Hepatocyte (in vitro differentiated cells): Measurements from ENCODE around the gene P2RY8. TPM values are rescaled to one million over a fixed set of nuclear protein-coding genes. Genes with fewer than 3 reads are reported as not detected.
A peak's percentile ranks its signal among the peaks of the same experiment; 100 is the strongest.
"Not testable (repeated sequence)": the region's sequence is repeated elsewhere in the genome, so short reads cannot be mapped to it uniquely, and the experiment has no call there.

Source experiments
- DNase-seq: peaks from one replicate; pipeline ENCODE4 v3.0.0-alpha.2; 2016; ENCODE audit warnings: low spot score
- H2AFZ ChIP-seq: fragments of 200-600 bp; sonication (generic); 2 replicates; pipeline ENCODE4 v1.6.0; 2016; ENCODE audit warnings: antibody characterized with exemption, mild to moderate bottlenecking
- H3K27ac ChIP-seq: fragments of 200-600 bp; sonication (generic); 2 replicates; pipeline ENCODE4 v1.5.1; 2016; ENCODE audit warnings: mild to moderate bottlenecking
- H3K27me3 ChIP-seq: fragments of 200-600 bp; sonication (generic); 2 replicates; pipeline ENCODE4 v1.6.1; 2016
- H3K36me3 ChIP-seq: fragments of 200-600 bp; sonication (generic); replicated peaks from 2 replicates; pipeline ENCODE4 v1.5.1; 2016; ENCODE audit warnings: low read depth; ENCODE audit not compliant: insufficient read depth
- H3K4me1 ChIP-seq: fragments of 200-600 bp; sonication (generic); 2 replicates; pipeline ENCODE4 v1.5.1; 2016; ENCODE audit warnings: mild to moderate bottlenecking, moderate library complexity; ENCODE audit not compliant: insufficient read depth
- H3K4me2 ChIP-seq: fragments of 200-600 bp; sonication (generic); 2 replicates; pipeline ENCODE4 v1.6.0; 2016
- H3K4me3 ChIP-seq: fragments of 200-600 bp; sonication (generic); 2 replicates; pipeline ENCODE4 v1.5.1; 2016; ENCODE audit warnings: mild to moderate bottlenecking
- H3K79me2 ChIP-seq: fragments of 200-600 bp; sonication (generic); 2 replicates; pipeline ENCODE4 v1.6.0; 2017; ENCODE audit warnings: mild to moderate bottlenecking
- H3K9me2 ChIP-seq: fragments of 200-600 bp; sonication (generic); replicated peaks from 2 replicates; pipeline ENCODE4 v1.6.0; 2017; ENCODE audit warnings: mild to moderate bottlenecking; ENCODE audit not compliant: insufficient read depth
- H3K9me3 ChIP-seq: fragments of 200-600 bp; sonication (generic); 2 replicates; pipeline ENCODE4 v1.5.1; 2016; ENCODE audit warnings: low read depth, mild to moderate bottlenecking
- H4K20me1 ChIP-seq: fragments of 200-600 bp; sonication (generic); 2 replicates; pipeline ENCODE4 v1.6.0; 2016; ENCODE audit warnings: mild to moderate bottlenecking; ENCODE audit not compliant: insufficient read depth, poor library complexity, severe bottlenecking
- CTCF ChIP-seq: fragments of 200-600 bp; sonication (generic); IDR thresholded peaks from 2 replicates; pipeline ENCODE4 v1.5.1; 2016; ENCODE audit warnings: antibody characterized with exemption, mild to moderate bottlenecking; ENCODE audit not compliant: poor library complexity
- EZH2 ChIP-seq: fragments of 200-600 bp; sonication (generic); IDR thresholded peaks from 2 replicates; pipeline ENCODE4 v1.6.1; 2016; ENCODE audit warnings: antibody characterized with exemption, mild to moderate bottlenecking, borderline replicate concordance
- EZH2phosphoT487 ChIP-seq: fragments of 200-600 bp; sonication (generic); IDR thresholded peaks from one replicate; pipeline ENCODE4 v1.6.1; 2018; ENCODE audit warnings: antibody characterized with exemption, mild to moderate bottlenecking, low read depth, moderate library complexity; ENCODE audit not compliant: unreplicated experiment, severe bottlenecking
- WGBS: methylation state at CpG from one replicate; pipeline ENCODE4 v1.1.6; 2016; ENCODE audit warnings: low lambda C conversion rate; ENCODE audit errors: missing lambda C conversion rate; 5-methylcytosine and 5-hydroxymethylcytosine counted together
- polyA plus RNA-seq: library from polyadenylated mRNA; unstranded; fragments of >200 nt; fragmentation: Nextera tagmentation; extraction: Ambion mirVana; gene quantifications from 2 replicates; pipeline ENCODE4 v1.2.1, GENCODE V29; 2016
- total RNA-seq: library from RNA; depleted of rRNA; stranded (reverse); fragments of >200 nt; gene quantifications from 2 replicates; pipeline ENCODE4 v1.2.3, GENCODE V29; 2014

P2RY8 gene
- total and polyA plus RNA-seq, 2 experiments from 2014 or later, result 0.07 to 0.54 TPM

- 89% methylated on average over 15 of the region's 15 CpGs for WGBS
- no peaks in the 10 kb centered on the region for H3K9me3 ChIP-seq
- no peak overlapping the region for H3K4me2 ChIP-seq
- H3K4me1 ChIP-seq, result no peaks in the 10 kb centered on the region
- no peaks in the 10 kb centered on the region for H3K79me2 ChIP-seq
- no peak overlapping the region for H2AFZ ChIP-seq
- H3K36me3 ChIP-seq, result no peaks in the 10 kb centered on the region
- no peak for TF ChIP-seq EZH2
- no peak for TF ChIP-seq CTCF
- TF ChIP-seq EZH2phosphoT487, result no peak
- H3K27me3 ChIP-seq, result no peaks in the 10 kb centered on the region
- H3K27ac ChIP-seq, result no peak overlapping the region
- H3K4me3 ChIP-seq, result no peak overlapping the region
- DNase-seq, result no peak
- H4K20me1 ChIP-seq, result no peaks in the 10 kb centered on the region
- H3K9me2 ChIP-seq, result no peaks in the 10 kb centered on the region
Measured at GRCh38 chrX:1483843-1484637, 52.9 kb downstream of the P2RY8 start.

- H3K4me3 ChIP-seq, H3K4me2 ChIP-seq, DNase-seq, H3K9me2 ChIP-seq, H3K4me1 ChIP-seq, H3K27me3 ChIP-seq, H3K36me3 ChIP-seq, H3K27ac ChIP-seq, H3K79me2 ChIP-seq, H4K20me1 ChIP-seq, H3K9me3 ChIP-seq: not testable (repeated sequence)
- 80% methylated on average over 1 of the region's 2 CpGs for WGBS
- H2AFZ ChIP-seq, result peak overlapping the region; percentile 5
Measured at GRCh38 chrX:1482530-1482928, 54.5 kb downstream of the P2RY8 start.

- WGBS, result 13% methylated on average over 26 of the region's 26 CpGs
- H3K9me3 ChIP-seq, result no peaks in the 10 kb centered on the region
- H3K27me3 ChIP-seq, result no peaks in the 10 kb centered on the region
- H4K20me1 ChIP-seq, result no peaks in the 10 kb centered on the region
- peak; percentile 87 for DNase-seq
- H3K4me1 ChIP-seq, result no peaks in the 10 kb centered on the region
- H3K9me2 ChIP-seq, result no peaks in the 10 kb centered on the region
- peak overlapping the region; percentile 83 for H3K27ac ChIP-seq
- H3K4me2 ChIP-seq, result peak overlapping the region; percentile 73
- TF ChIP-seq EZH2phosphoT487 (no peak), CTCF (no peak), EZH2 (no peak)
- no peaks in the 10 kb centered on the region for H3K79me2 ChIP-seq
- H3K36me3 ChIP-seq, result no peaks in the 10 kb centered on the region
- H2AFZ ChIP-seq, result peak overlapping the region; percentile 5
- H3K4me3 ChIP-seq, result no peak overlapping the region
Measured at GRCh38 chrX:1481636-1482529, 55.1 kb downstream of the P2RY8 start.
